Jurkat, Clone E6-1 (cell line): Measurements from ENCODE around the gene FERMT1.
"Not testable (repeated sequence)": the region's sequence is repeated elsewhere in the genome, so short reads cannot be mapped to it uniquely, and the experiment has no call there.

Source experiments
- DNase-seq: peaks from one replicate; pipeline ENCODE4 v3.0.0-alpha.2; 2011; ENCODE audit warnings: low read depth, low spot score
- H3K4me3 ChIP-seq: 2 replicates; pipeline ENCODE4 v1.5.1; 2011; ENCODE audit warnings: mild to moderate bottlenecking, low read length, control low read depth, moderate library complexity

The FERMT1 gene

GRCh38 chr20:6075428-6076219 lies 47.2 kb downstream of the FERMT1 start:
- no peak overlapping the region for H3K4me3 ChIP-seq
- DNase-seq = no peak

GRCh38 chr20:6074784-6075183 lies 48.0 kb downstream of the FERMT1 start:
- H3K4me3 ChIP-seq = no peak overlapping the region
- DNase-seq = no peak

GRCh38 chr20:6074145-6074561 lies 48.7 kb downstream of the FERMT1 start:
- peak; percentile 57 for DNase-seq
- no peak overlapping the region for H3K4me3 ChIP-seq

GRCh38 chr20:6070829-6071695 lies 51.8 kb downstream of the FERMT1 start:
- DNase-seq = no peak
- no peak overlapping the region for H3K4me3 ChIP-seq

- no peak for DNase-seq
- no peak overlapping the region for H3K4me3 ChIP-seq
Measured at GRCh38 chr20:6069669-6070068, 53.2 kb downstream of the FERMT1 start.

- H3K4me3 ChIP-seq = no peak overlapping the region
- no peak for DNase-seq
Measured at GRCh38 chr20:6067763-6068318, 55.0 kb downstream of the FERMT1 start.

- DNase-seq = no peak
- H3K4me3 ChIP-seq = no peak overlapping the region
Measured at GRCh38 chr20:6066582-6066981, 56.2 kb downstream of the FERMT1 start.

GRCh38 chr20:6061544-6061943 lies 61.3 kb downstream of the FERMT1 start:
- no peak overlapping the region for H3K4me3 ChIP-seq
- DNase-seq = no peak

- DNase-seq = no peak
Measured at GRCh38 chr20:6060213-6060612, 62.6 kb downstream of the FERMT1 start.

GRCh38 chr20:6058684-6059295 lies 64.0 kb downstream of the FERMT1 start:
- DNase-seq = no peak

More at GRCh38 chr20:6060213-6060612, 62.6 kb downstream of the FERMT1 start:
- H3K4me3 ChIP-seq = no peak overlapping the region

GRCh38 chr20:6057691-6058090 lies 65.1 kb downstream of the FERMT1 start:
- H3K4me3 ChIP-seq = no peak overlapping the region
- peak; percentile 72 for DNase-seq

More at GRCh38 chr20:6058684-6059295, 64.0 kb downstream of the FERMT1 start:
- H3K4me3 ChIP-seq = no peak overlapping the region

- no peak overlapping the region for H3K4me3 ChIP-seq
- DNase-seq = no peak
Measured at GRCh38 chr20:6057139-6057538, 65.7 kb downstream of the FERMT1 start.

- no peak for DNase-seq
- H3K4me3 ChIP-seq = no peak overlapping the region
Measured at GRCh38 chr20:6055981-6056569, 66.8 kb downstream of the FERMT1 start.

GRCh38 chr20:6055161-6055783 lies 67.6 kb downstream of the FERMT1 start:
- DNase-seq = no peak
- H3K4me3 ChIP-seq = no peak overlapping the region

- not testable (repeated sequence) for DNase-seq, H3K4me3 ChIP-seq
Measured at GRCh38 chr20:6054689-6055051, 68.2 kb downstream of the FERMT1 start.

- H3K4me3 ChIP-seq = no peak within 1 kb of the TSS
- DNase-seq = no peak
Measured at GRCh38 chr20:6053776-6054688, 68.8 kb downstream of the FERMT1 start, which contains the start of gene LRRN4. Gene LRRN4 (minus strand): TSS chr20:6054060. CDS start chr20:6052799, 1,261 bp downstream.

- H3K4me3 ChIP-seq = no peak overlapping the region
- no peak for DNase-seq
Measured at GRCh38 chr20:6053064-6053775, 69.6 kb downstream of the FERMT1 start.
